Endothelial cell of umbilical vein (primary cell): ENCODE measurements around the gene THSD4. TPM values are rescaled to one million over a fixed set of nuclear protein-coding genes. Genes with fewer than 3 reads are reported as not detected.

Experiments
- BruUV-seq: library from RNA; stranded (reverse); fragments of 400-500 nt; replicated peaks from 2 replicates; lab custom pipeline; 2021; lab: Mats Ljungman, UMichigan
- CTCF ChIA-PET: fragments of 300-600, 350-600 bp; sonication (Branson Sonifier 250); formaldehyde crosslinking; loops from one replicate; lab custom pipeline; 2021; ENCODE audit warnings: antibody characterized with exemption, inconsistent platforms; lab: Charles Lee
- POLR2A ChIA-PET: fragments of 300-600, 350-600 bp; sonication (Branson Sonifier 250); formaldehyde crosslinking; loops from one replicate; lab custom pipeline; 2021; ENCODE audit warnings: antibody characterized with exemption, inconsistent platforms; lab: Charles Lee
- DNase-seq: peaks from one replicate; pipeline ENCODE4 v3.0.0-alpha.2; 2011; ENCODE audit warnings: low read depth, low spot score
- FAIRE-seq: peaks from 2 replicates; lab custom pipeline; 2011; peaks lifted over from hg19 to GRCh38; lab: Jason Lieb, UNC
- H2AFZ ChIP-seq: 2 replicates; pipeline ENCODE4 v1.6.0; 2012; ENCODE audit warnings: low read depth, low read length, control low read depth, inconsistent platforms
- H3K27ac ChIP-seq: 2 replicates; pipeline ENCODE4 v1.5.1; 2011; ENCODE audit warnings: low read depth, mild to moderate bottlenecking, control low read depth, low read length, moderate library complexity; ENCODE audit not compliant: insufficient read depth
- H3K27me3 ChIP-seq, 2 experiments: 2 replicates each; pipeline versions ENCODE4 v1.6.0 to v1.6.1; 2011; ENCODE audit warnings: low read length in 2 of 2, mixed read lengths in 1 of 2; ENCODE audit not compliant: control insufficient read depth in 2 of 2, insufficient read depth in 2 of 2
- H3K36me3 ChIP-seq, 2 experiments: 2 replicates in 1 of 2; 3 replicates in 1 of 2; pipeline ENCODE4 v1.5.1; 2011; ENCODE audit warnings: low read length in 2 of 2, mild to moderate bottlenecking in 1 of 2, moderate library complexity in 1 of 2; ENCODE audit not compliant: control insufficient read depth in 2 of 2, insufficient read depth in 2 of 2; ENCODE audit errors: extremely low read depth in 1 of 2
- H3K4me1 ChIP-seq: 3 replicates; pipeline ENCODE4 v1.5.1; 2011; ENCODE audit warnings: mild to moderate bottlenecking, low read length; ENCODE audit not compliant: control insufficient read depth, insufficient read depth; ENCODE audit errors: extremely low read depth
- H3K4me2 ChIP-seq: 2 replicates; pipeline ENCODE4 v1.6.1; 2011; ENCODE audit warnings: low read length, control low read depth, mixed read lengths; ENCODE audit not compliant: insufficient read depth
- H3K4me3 ChIP-seq, 3 experiments: fragments of 200-600 bp in 1 of 3; sonication (generic), shearing (Covaris generic) in 1 of 3; replicated peaks in 1 of 3; 2 replicates each; pipeline ENCODE4 v1.5.1; 2011 to 2016; ENCODE audit warnings: control low read depth in 3 of 3, low read length in 3 of 3, mild to moderate bottlenecking in 2 of 3, inconsistent platforms in 1 of 3, low read depth in 1 of 3, moderate library complexity in 1 of 3; ENCODE audit not compliant: insufficient read depth in 1 of 3
- H3K79me2 ChIP-seq: 2 replicates; pipeline ENCODE4 v1.6.0; 2012; ENCODE audit warnings: low read length, inconsistent platforms; ENCODE audit not compliant: control insufficient read depth, insufficient read depth
- H3K9ac ChIP-seq: replicated peaks from 2 replicates; pipeline ENCODE3; 2011; ENCODE audit warnings: low read length, control low read depth; ENCODE audit not compliant: insufficient read depth; ENCODE audit errors: extremely low read depth
- H3K9me1 ChIP-seq: replicated peaks from 3 replicates; pipeline ENCODE4 v1.6.0; 2011; ENCODE audit warnings: mild to moderate bottlenecking, low read length; ENCODE audit not compliant: control insufficient read depth, insufficient read depth; ENCODE audit errors: extremely low read depth
- H3K9me3 ChIP-seq: replicated peaks from 2 replicates; pipeline ENCODE4 v1.5.1; 2012; ENCODE audit warnings: low read length, inconsistent platforms; ENCODE audit not compliant: control insufficient read depth, insufficient read depth
- H4K20me1 ChIP-seq: replicated peaks from 2 replicates; pipeline ENCODE3; 2011; ENCODE audit warnings: mild to moderate bottlenecking, low read length; ENCODE audit not compliant: control insufficient read depth, insufficient read depth; ENCODE audit errors: extremely low read depth
- EZH2 ChIP-seq: IDR thresholded peaks from 2 replicates; pipeline ENCODE4 v1.6.1; 2012; ENCODE audit warnings: borderline replicate concordance, low read depth, mild to moderate bottlenecking, moderate library complexity, low read length, inconsistent platforms; ENCODE audit not compliant: severe bottlenecking
- FOS ChIP-seq: IDR thresholded peaks from 2 replicates; pipeline ENCODE4 v1.6.1; 2011; ENCODE audit warnings: mild to moderate bottlenecking, low read length, moderate library complexity, borderline replicate concordance; ENCODE audit not compliant: insufficient read depth
- GATA2 ChIP-seq: IDR thresholded peaks from 2 replicates; pipeline ENCODE4 v1.7.0; 2011; ENCODE audit warnings: low read depth, mild to moderate bottlenecking, moderate library complexity, mixed read lengths, low read length; ENCODE audit not compliant: insufficient read length, insufficient read depth
- JUN ChIP-seq: IDR thresholded peaks from 2 replicates; pipeline ENCODE4 v1.6.1; 2011; ENCODE audit warnings: borderline replicate concordance, low read depth; ENCODE audit not compliant: insufficient read length, insufficient read depth
- MYC ChIP-seq: IDR thresholded peaks from one replicate; pipeline ENCODE4 v1.6.1; 2011; ENCODE audit warnings: mild to moderate bottlenecking, low read depth, low read length
- POLR2A ChIP-seq: IDR thresholded peaks from 2 replicates; pipeline ENCODE4 v1.6.1; 2012; ENCODE audit warnings: low read depth, mild to moderate bottlenecking, control low read depth, low read length
- POLR2AphosphoS5 ChIP-seq: IDR thresholded peaks from 2 replicates; pipeline ENCODE4 v1.6.1; 2012; ENCODE audit warnings: low read depth, mild to moderate bottlenecking, control low read depth, low read length, moderate library complexity; ENCODE audit not compliant: insufficient read depth
- dilution Hi-C: fragments of 300-500 bp; cut with MboI; formaldehyde crosslinking; loops from one replicate; pipeline ENCODE4 v1.15.0; 2019; ENCODE audit warnings: low sequenced_read_pairs; ENCODE audit not compliant: extremely low pct_ligation_motif_present
- intact Hi-C: fragments of 100-400 bp; cut with micrococcal nuclease; formaldehyde crosslinking; loops from one replicate; pipeline ENCODE4 v1.10.0; 2022
- polyA plus RNA-seq, 4 experiments: library from polyadenylated mRNA; depleted of rRNA in 3 of 4; stranded (reverse) in 3 of 4; unstranded in 1 of 4; fragments of >200 nt; gene quantifications; 2 replicates each; pipeline versions ENCODE4 v1.2.1 to v1.2.3, GENCODE V29; 2011 to 2012; ENCODE audit warnings: missing spikeins in 1 of 4
- total RNA-seq: library from RNA; stranded (reverse); gene quantifications from 2 replicates; pipeline ENCODE4 v1.2.3, GENCODE V29; 2021
- TF ChIP-seq, protein P1 (sequence below), 2 donors: IDR thresholded peaks; 1 replicate in 1 of 2; 2 replicates in 1 of 2; pipeline ENCODE4 v1.5.1; 2011; ENCODE audit warnings: low read length in 2 of 2, mild to moderate bottlenecking in 2 of 2, moderate library complexity in 2 of 2, control low read depth in 1 of 2, inconsistent platforms in 1 of 2, low read depth in 1 of 2; ENCODE audit not compliant: insufficient read depth in 1 of 2; ENCODE audit errors: extremely low read depth in 1 of 2
- TF ChIP-seq, protein P2 (sequence below): IDR thresholded peaks from 2 replicates; pipeline ENCODE4 v1.6.1; 2011; ENCODE audit not compliant: insufficient read depth, insufficient read length

The THSD4 gene
- total and polyA plus RNA-seq, 2 donors (not counting 3 experiments of a cell fraction or from before 2014, with no cell fraction given), result 9.9 to 25.4 TPM

DNA sequence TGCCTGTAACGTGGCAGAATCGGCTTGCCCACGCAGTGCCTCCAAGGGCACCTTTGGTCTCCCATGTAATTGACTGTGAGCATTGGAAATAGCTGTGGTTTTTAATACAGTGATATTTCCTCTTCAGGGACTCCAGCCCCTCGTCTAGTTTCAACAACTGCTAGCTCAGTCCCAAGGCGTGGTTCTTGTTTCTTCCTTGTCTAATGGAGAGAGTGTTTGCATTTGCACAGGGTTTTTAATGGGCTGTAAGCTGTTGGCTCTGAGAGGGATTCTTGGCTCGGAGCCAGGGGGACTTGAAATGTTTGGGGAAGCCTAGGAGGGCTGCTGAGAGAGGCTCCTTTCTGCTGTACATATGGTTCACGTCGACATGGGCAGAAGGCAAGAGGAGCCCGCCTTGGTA lies 86.2 kb downstream of the THSD4 start:
- TF ChIP-seq, protein P1, sequence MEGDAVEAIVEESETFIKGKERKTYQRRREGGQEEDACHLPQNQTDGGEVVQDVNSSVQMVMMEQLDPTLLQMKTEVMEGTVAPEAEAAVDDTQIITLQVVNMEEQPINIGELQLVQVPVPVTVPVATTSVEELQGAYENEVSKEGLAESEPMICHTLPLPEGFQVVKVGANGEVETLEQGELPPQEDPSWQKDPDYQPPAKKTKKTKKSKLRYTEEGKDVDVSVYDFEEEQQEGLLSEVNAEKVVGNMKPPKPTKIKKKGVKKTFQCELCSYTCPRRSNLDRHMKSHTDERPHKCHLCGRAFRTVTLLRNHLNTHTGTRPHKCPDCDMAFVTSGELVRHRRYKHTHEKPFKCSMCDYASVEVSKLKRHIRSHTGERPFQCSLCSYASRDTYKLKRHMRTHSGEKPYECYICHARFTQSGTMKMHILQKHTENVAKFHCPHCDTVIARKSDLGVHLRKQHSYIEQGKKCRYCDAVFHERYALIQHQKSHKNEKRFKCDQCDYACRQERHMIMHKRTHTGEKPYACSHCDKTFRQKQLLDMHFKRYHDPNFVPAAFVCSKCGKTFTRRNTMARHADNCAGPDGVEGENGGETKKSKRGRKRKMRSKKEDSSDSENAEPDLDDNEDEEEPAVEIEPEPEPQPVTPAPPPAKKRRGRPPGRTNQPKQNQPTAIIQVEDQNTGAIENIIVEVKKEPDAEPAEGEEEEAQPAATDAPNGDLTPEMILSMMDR (IDR thresholded peaks at IDR 0.05; ENCODE audit: extremely low read depth in 1 of 2, insufficient read depth in 1 of 2, low read depth in 1 of 2, low read length in 2 of 2), result no peak
- TF ChIP-seq EZH2 (no peak), MYC (no peak), JUN (no peak), POLR2AphosphoS5 (no peak), GATA2 (no peak), FOS (no peak), POLR2A (no peak)
- TF ChIP-seq, protein P2, sequence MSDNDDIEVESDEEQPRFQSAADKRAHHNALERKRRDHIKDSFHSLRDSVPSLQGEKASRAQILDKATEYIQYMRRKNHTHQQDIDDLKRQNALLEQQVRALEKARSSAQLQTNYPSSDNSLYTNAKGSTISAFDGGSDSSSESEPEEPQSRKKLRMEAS, result no peak
- BruUV-seq, result no TSS peak
- ChIA-PET CTCF (interaction anchor here (1.2 kb wide), 1 partner anchor 17 kb away, joined by 3 read pairs; no protein-coding TSS in a partner anchor), POLR2A (interaction anchor here (0.5 kb wide), 1 partner anchor 971 kb away, joined by 3 read pairs; no protein-coding TSS in a partner anchor)
- no peaks in the 10 kb centered on the region for H3K36me3 ChIP-seq
- H3K4me2 ChIP-seq, result no peak overlapping the region
- H3K27ac ChIP-seq, result no peak overlapping the region
- H4K20me1 ChIP-seq, result no peaks in the 10 kb centered on the region
- dilution Hi-C loops, result no loop called here
- H3K27me3 ChIP-seq, result no peaks in the 10 kb centered on the region
- no peak overlapping the region for H3K9ac ChIP-seq
- no peaks in the 10 kb centered on the region for H3K79me2 ChIP-seq
- intact Hi-C loops, result no loop called here
- H3K4me3 ChIP-seq, result no peak overlapping the region
- H2AFZ ChIP-seq, result no peak overlapping the region
- H3K9me3 ChIP-seq, result no peaks in the 10 kb centered on the region
- FAIRE-seq (no peak), DNase-seq (no peak)
- H3K9me1 ChIP-seq, result no peaks in the 10 kb centered on the region
- H3K4me1 ChIP-seq, result no peaks in the 10 kb centered on the region
